Right lung (tissue), 5 donors: ENCODE measurements around the gene MED20. TPM values are rescaled to one million over a fixed set of nuclear protein-coding genes. Genes with fewer than 3 reads are reported as not detected.

Source experiments
- DNase-seq, 2 donors: peaks; one replicate each; pipeline ENCODE4 v3.0.0-alpha.2; 2013
- polyA plus RNA-seq, 5 donors: library from polyadenylated mRNA; unstranded; fragments of 120-200 nt; gene quantifications; one replicate each; pipeline versions ENCODE4 v1.2.1 to v1.2.3, GENCODE V29; 2013; ENCODE audit warnings: inconsistent platforms in 1 of 5, low replicate concordance in 1 of 5; ENCODE audit not compliant: insufficient read length in 5 of 5, insufficient read depth in 1 of 5

MED20 gene
- polyA plus RNA-seq, 5 donors: 24.7 to 34.9 (median 30.2) TPM

DNA sequence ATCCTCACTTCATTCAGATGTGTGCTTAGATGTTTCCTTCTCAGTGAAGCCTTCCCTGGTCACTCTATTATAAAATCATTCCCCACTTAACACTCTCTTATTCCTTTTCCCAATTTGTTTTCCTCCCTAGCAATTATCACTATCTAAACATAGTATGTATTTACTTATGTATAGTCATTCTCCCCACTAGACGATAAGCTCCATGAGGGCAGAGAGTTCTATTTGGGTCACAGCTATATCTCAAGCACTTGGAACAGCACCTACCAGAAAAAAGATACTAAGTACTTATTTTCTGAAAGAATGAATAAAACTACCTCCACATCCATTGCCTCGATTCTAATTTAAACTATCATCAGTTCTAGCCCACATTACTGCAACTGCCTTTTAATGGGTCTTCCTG is 62.2 kb downstream of the MED20 start:
- DNase-seq: no peak

Other genes starting within 250 kb of the MED20 start
- 10 to 100 TPM in 2 of 5 donors, 1 to 10 TPM in 3; 5.7 to 14.8 (median 9.2) TPM for gene TFEB, start 185.5 kb downstream of the MED20 start, polyA plus RNA-seq
- 10 to 100 TPM in 1 of 5 donors, 1 to 10 TPM in 4; 5.4 to 10.5 (median 6.6) TPM for gene PGC, start 173.7 kb downstream of the MED20 start, polyA plus RNA-seq
- 10 to 100 TPM in 2 of 5 donors, 1 to 10 TPM in 3; 6.3 to 12.3 (median 9.2) TPM for gene FRS3, start 141.2 kb downstream of the MED20 start, polyA plus RNA-seq
- 10 to 100 TPM in 3 of 5 donors, 1 to 10 TPM in 2; 6.1 to 20.5 (median 11.2) TPM for gene PRICKLE4, start 140.4 kb downstream of the MED20 start, polyA plus RNA-seq
- 100 to 1,000 TPM; 191 to 229 (median 205) TPM for gene TOMM6, start 133.4 kb downstream of the MED20 start, polyA plus RNA-seq
- 10 to 100 TPM in 4 of 5 donors, 1 to 10 TPM in 1; 8.9 to 15.4 (median 15.0) TPM for gene USP49, start 25.8 kb downstream of the MED20 start, polyA plus RNA-seq
- gene BYSL, start 360 bp upstream of the MED20 start, polyA plus RNA-seq: 10 to 100 TPM; 20.7 to 27.6 (median 23.5) TPM
- gene CCND3, start 20.7 kb upstream of the MED20 start, polyA plus RNA-seq: 10 to 100 TPM; 34.3 to 57.6 (median 41.0) TPM
- gene TAF8, start 129.4 kb upstream of the MED20 start, polyA plus RNA-seq: 10 to 100 TPM; 19.1 to 26.7 (median 26.3) TPM
- 1 to 10 TPM; 2.3 to 3.2 (median 2.9) TPM for gene C6orf132, start 221.5 kb upstream of the MED20 start, polyA plus RNA-seq